ENCODE data around the gene STYK1. TPM values are rescaled to one million over a fixed set of nuclear protein-coding genes. Genes with fewer than 3 reads are reported as not detected.

STYK1 gene
- polyA plus RNA-seq, 3 donors = not detected

- Histone ChIP-seq H3K36me3 (replicated peaks in 1 of 2; ENCODE audit: control insufficient read depth in 1 of 2, insufficient read depth in 2 of 2, low read length in 2 of 2) (peaks cover 18 to 34% of the 10 kb centered on the region in 2 donors), H3K9me3 (replicated peaks in 1 of 2; ENCODE audit: control insufficient read depth in 1 of 2, insufficient read depth in 1 of 2, low read length in 2 of 2) (no peaks in the 10 kb centered on the region), H3K9ac (ENCODE audit: insufficient read depth, low read length, poor library complexity, severe bottlenecking) (no peak overlapping the region), H3K27ac (ENCODE audit: low read depth in 1 of 2, low read length in 2 of 2) (no peak overlapping the region), H3K4me1 (ENCODE audit: control insufficient read depth in 1 of 2, insufficient read depth in 2 of 2, low read length in 2 of 2) (peaks cover 17 to 29% of the 10 kb centered on the region in 2 donors), H4K20me1 (ENCODE audit: insufficient read depth, low read length) (peaks cover 74% of the 10 kb centered on the region), H3K4me2 (replicated peaks; ENCODE audit: extremely low read depth, low read length, poor library complexity, severe bottlenecking) (no peak overlapping the region), H3K4me3 (replicated peaks in 1 of 3; ENCODE audit: low read depth in 2 of 3, low read length in 3 of 3) (no peak overlapping the region), H2AFZ (ENCODE audit: insufficient read depth, low read depth, low read length, poor library complexity, severe bottlenecking) (no peak overlapping the region), H3K79me2 (ENCODE audit: insufficient read depth, low read length) (peaks cover 68% of the 10 kb centered on the region), H3K27me3 (ENCODE audit: control insufficient read depth in 2 of 2, insufficient read depth in 2 of 2, low read length in 2 of 2) (peaks cover 6 to 8% of the 10 kb centered on the region in 2 donors)
- TF ChIP-seq, protein P1, sequence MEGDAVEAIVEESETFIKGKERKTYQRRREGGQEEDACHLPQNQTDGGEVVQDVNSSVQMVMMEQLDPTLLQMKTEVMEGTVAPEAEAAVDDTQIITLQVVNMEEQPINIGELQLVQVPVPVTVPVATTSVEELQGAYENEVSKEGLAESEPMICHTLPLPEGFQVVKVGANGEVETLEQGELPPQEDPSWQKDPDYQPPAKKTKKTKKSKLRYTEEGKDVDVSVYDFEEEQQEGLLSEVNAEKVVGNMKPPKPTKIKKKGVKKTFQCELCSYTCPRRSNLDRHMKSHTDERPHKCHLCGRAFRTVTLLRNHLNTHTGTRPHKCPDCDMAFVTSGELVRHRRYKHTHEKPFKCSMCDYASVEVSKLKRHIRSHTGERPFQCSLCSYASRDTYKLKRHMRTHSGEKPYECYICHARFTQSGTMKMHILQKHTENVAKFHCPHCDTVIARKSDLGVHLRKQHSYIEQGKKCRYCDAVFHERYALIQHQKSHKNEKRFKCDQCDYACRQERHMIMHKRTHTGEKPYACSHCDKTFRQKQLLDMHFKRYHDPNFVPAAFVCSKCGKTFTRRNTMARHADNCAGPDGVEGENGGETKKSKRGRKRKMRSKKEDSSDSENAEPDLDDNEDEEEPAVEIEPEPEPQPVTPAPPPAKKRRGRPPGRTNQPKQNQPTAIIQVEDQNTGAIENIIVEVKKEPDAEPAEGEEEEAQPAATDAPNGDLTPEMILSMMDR (IDR thresholded peaks at IDR 0.05) = no peak
- H3K36me3 Mint-ChIP-seq = peaks cover 29 to 36% of the 10 kb centered on the region in 2 donors
- H3K9me3 Mint-ChIP-seq = peaks cover 0 to 5% (median 2%) of the 10 kb centered on the region in 7 donors
- no peak for DNase-seq
- intact Hi-C loops (cut with micrococcal nuclease) = no loop called here
- peaks cover 43% of the 10 kb centered on the region for H3K4me1 Mint-ChIP-seq
- H3K27ac Mint-ChIP-seq = no peak overlapping the region
- peaks cover 12 to 14% (median 13%) of the 10 kb centered on the region in 3 donors for H3K27me3 Mint-ChIP-seq (ENCODE audit: low read depth in 3 of 3)
- WGBS (ENCODE audit: insufficient coverage) = 70% methylated on average over 1 of the region's 4 CpGs
- H3K4me3 Mint-ChIP-seq = no peak overlapping the region
Observed at GRCh38 chr12:10719482-10719881, 45.6 kb upstream of the STYK1 start.

DNA sequence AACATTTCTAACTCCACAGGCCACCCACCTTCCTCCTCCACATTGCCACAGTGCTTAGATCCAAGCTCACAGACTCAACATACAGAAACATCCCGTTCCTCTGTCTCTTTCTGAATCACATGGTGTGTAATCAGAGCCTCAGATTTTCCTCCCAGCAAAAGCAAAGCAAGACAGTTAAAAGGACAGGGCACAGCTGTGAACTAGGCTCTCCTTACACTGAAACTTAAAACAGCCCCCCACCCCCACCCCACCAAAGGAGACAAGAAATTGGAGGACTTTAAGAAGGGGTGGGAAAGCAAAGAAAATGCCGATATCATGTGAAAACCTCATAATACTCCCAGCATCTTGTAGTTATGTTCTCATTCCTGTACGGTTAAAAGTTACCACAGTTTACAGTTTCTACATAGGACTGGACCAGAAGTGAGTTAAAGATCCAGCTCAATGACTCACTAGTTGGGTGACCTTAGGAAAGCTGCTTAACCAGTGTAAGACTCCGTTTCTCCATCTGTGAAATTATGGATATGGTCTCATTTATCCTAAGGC, 44.5 kb upstream of the STYK1 start:
- Mint-ChIP-seq H3K4me1 (peaks cover 33% of the 10 kb centered on the region), H3K36me3 (peaks cover 36 to 48% of the 10 kb centered on the region in 2 donors), H3K27ac (peak overlapping the region in 2 of 7 donors; percentile 48 to 68), H3K27me3 (ENCODE audit: low read depth in 3 of 3) (peaks cover under 1 to 6% (median 3%) of the 10 kb centered on the region in 3 donors), H3K9me3 (peaks cover 0 to 5% (median 2%) of the 10 kb centered on the region in 7 donors), H3K4me3 (no peak overlapping the region)
- DNase-seq = no peak
- Histone ChIP-seq H4K20me1 (ENCODE audit: insufficient read depth, low read length) (peaks cover 83% of the 10 kb centered on the region), H3K9ac (ENCODE audit: insufficient read depth, low read length, poor library complexity, severe bottlenecking) (no peak overlapping the region), H3K27ac (ENCODE audit: low read depth in 1 of 2, low read length in 2 of 2) (no peak overlapping the region), H3K36me3 (replicated peaks in 1 of 2; ENCODE audit: control insufficient read depth in 1 of 2, insufficient read depth in 2 of 2, low read length in 2 of 2) (peaks cover 29 to 46% of the 10 kb centered on the region in 2 donors), H3K27me3 (ENCODE audit: control insufficient read depth in 2 of 2, insufficient read depth in 2 of 2, low read length in 2 of 2) (no peaks in the 10 kb centered on the region), H3K4me1 (ENCODE audit: control insufficient read depth in 1 of 2, insufficient read depth in 2 of 2, low read length in 2 of 2) (peaks cover 8 to 19% of the 10 kb centered on the region in 2 donors), H3K79me2 (ENCODE audit: insufficient read depth, low read length) (peaks cover 61% of the 10 kb centered on the region), H3K4me2 (replicated peaks; ENCODE audit: extremely low read depth, low read length, poor library complexity, severe bottlenecking) (no peak overlapping the region), H2AFZ (ENCODE audit: insufficient read depth, low read depth, low read length, poor library complexity, severe bottlenecking) (no peak overlapping the region), H3K4me3 (replicated peaks in 1 of 3; ENCODE audit: low read depth in 2 of 3, low read length in 3 of 3) (no peak overlapping the region), H3K9me3 (replicated peaks in 1 of 2; ENCODE audit: control insufficient read depth in 1 of 2, insufficient read depth in 1 of 2, low read length in 2 of 2) (no peaks in the 10 kb centered on the region)
- TF ChIP-seq, protein P1 (IDR thresholded peaks at IDR 0.05) = no peak
- intact Hi-C loops (cut with micrococcal nuclease) = no loop called here
- WGBS (ENCODE audit: insufficient coverage) = 45% methylated on average over 1 of the region's 4 CpGs

All from CD14-positive monocyte (primary cell).